B cell (primary cell): Measurements from ENCODE around the gene NPAS3. TPM values are rescaled to one million over a fixed set of nuclear protein-coding genes. Genes with fewer than 3 reads are reported as not detected.

Experiments used
- ATAC-seq: fragments of 200-7000 bp; cut with Tn5 transposase; one replicate; pipeline ENCODE4 v1.10.0; 2021; ENCODE audit warnings: low read depth, mild to moderate bottlenecking, moderate number of reproducible peaks, moderate library complexity
- CTCF ChIA-PET: fragments of 350-600 bp; sonication (Branson Sonifier 250); formaldehyde crosslinking; loops from one replicate; lab custom pipeline; 2021; ENCODE audit warnings: antibody characterized with exemption, inconsistent platforms; lab: Charles Lee
- POLR2A ChIA-PET: fragments of 350-600 bp; sonication (Branson Sonifier 250); formaldehyde crosslinking; loops from one replicate; lab custom pipeline; 2021; ENCODE audit warnings: antibody characterized with exemption; lab: Charles Lee
- DNase-seq: peaks from one replicate; pipeline ENCODE4 v3.0.0; 2013
- H2AFZ ChIP-seq: 2 replicates; pipeline ENCODE4 v1.6.1; 2012; ENCODE audit warnings: mild to moderate bottlenecking, low read depth, low read length; ENCODE audit not compliant: insufficient read depth, poor library complexity, severe bottlenecking
- H3K27ac ChIP-seq, 2 donors: 1 replicate in 1 of 2; 2 replicates in 1 of 2; pipeline ENCODE4 v1.5.1; 2012 to 2013; ENCODE audit warnings: low read length in 2 of 2, mild to moderate bottlenecking in 2 of 2, moderate library complexity in 1 of 2
- H3K27me3 ChIP-seq, 4 experiments: fragments of 200-600 bp in 1 of 4; sonication (generic) in 1 of 4; replicated peaks in 1 of 4; 1 replicate in 2 of 4; 2 replicates in 2 of 4; pipeline versions ENCODE4 v1.6.1 to v1.7.0; 2013 to 2016; ENCODE audit warnings: low read length in 3 of 4, mild to moderate bottlenecking in 2 of 4, mixed read lengths in 1 of 4, moderate library complexity in 1 of 4; ENCODE audit not compliant: insufficient read depth in 4 of 4, control insufficient read depth in 3 of 4; ENCODE audit errors: control extremely low read depth in 1 of 4
- H3K36me3 ChIP-seq, 2 experiments: replicated peaks in 1 of 2; 1 replicate in 1 of 2; 2 replicates in 1 of 2; pipeline versions ENCODE4 v1.6.1 to v1.7.1; 2013; ENCODE audit warnings: low read length in 1 of 2; ENCODE audit not compliant: insufficient read depth in 2 of 2, control insufficient read depth in 1 of 2; ENCODE audit errors: control extremely low read depth in 1 of 2, extremely low read depth in 1 of 2
- H3K4me1 ChIP-seq, 2 donors: fragments of 200-600 bp in 1 of 2; sonication (generic) in 1 of 2; 1 replicate in 1 of 2; 2 replicates in 1 of 2; pipeline versions ENCODE4 v1.5.1 to v1.6.1; 2013 to 2017; ENCODE audit warnings: low read length in 2 of 2; ENCODE audit not compliant: control insufficient read depth in 2 of 2, insufficient read depth in 2 of 2
- H3K4me2 ChIP-seq: replicated peaks from 2 replicates; pipeline ENCODE3; 2012; ENCODE audit warnings: mild to moderate bottlenecking, low read depth, low read length; ENCODE audit not compliant: poor library complexity, severe bottlenecking
- H3K4me3 ChIP-seq, 5 experiments: fragments of 200-600 bp in 1 of 5; sonication (generic) in 1 of 5; 1 replicate in 3 of 5; 2 replicates in 2 of 5; pipeline versions ENCODE4 v1.5.1 to v1.7.0; 2011 to 2016; ENCODE audit warnings: low read length in 4 of 5, mild to moderate bottlenecking in 4 of 5, low read depth in 2 of 5, control low read depth in 1 of 5, moderate library complexity in 1 of 5; ENCODE audit not compliant: insufficient read depth in 1 of 5; ENCODE audit errors: control extremely low read depth in 1 of 5, extremely low read depth in 1 of 5
- H3K79me2 ChIP-seq: fragments of 200-600 bp; sonication (generic); one replicate; pipeline ENCODE4 v1.6.0; 2016; ENCODE audit warnings: low read length; ENCODE audit not compliant: control insufficient read depth, insufficient read depth
- H3K9ac ChIP-seq: fragments of 200-600 bp; sonication (generic); 2 replicates; pipeline ENCODE4 v1.6.1; 2017; ENCODE audit warnings: mild to moderate bottlenecking, low read length, moderate library complexity
- H3K9me3 ChIP-seq, 3 donors: one replicate each; pipeline versions ENCODE4 v1.6.1 to v1.7.1; 2013; ENCODE audit warnings: low read length in 2 of 3; ENCODE audit not compliant: control insufficient read depth in 2 of 3, insufficient read depth in 1 of 3; ENCODE audit errors: control extremely low read depth in 1 of 3
- H4K20me1 ChIP-seq: 2 replicates; pipeline ENCODE4 v1.6.0; 2012; ENCODE audit warnings: mild to moderate bottlenecking, low read length; ENCODE audit not compliant: insufficient read depth, control insufficient read depth, poor library complexity, severe bottlenecking
- H3K27ac Mint-ChIP-seq: one replicate; pipeline ENCODE4 v1.8.0; 2021; ENCODE audit warnings: mixed read lengths
- H3K27me3 Mint-ChIP-seq: one replicate; pipeline ENCODE4 v1.8.0; 2021; ENCODE audit warnings: mixed read lengths
- H3K4me1 Mint-ChIP-seq: one replicate; pipeline ENCODE4 v1.8.0; 2021; ENCODE audit warnings: mixed read lengths
- H3K4me3 Mint-ChIP-seq: one replicate; pipeline ENCODE4 v1.8.0; 2021; ENCODE audit warnings: mixed read lengths
- H3K9me3 Mint-ChIP-seq: one replicate; pipeline ENCODE4 v1.8.0; 2022; ENCODE audit warnings: mixed read lengths; ENCODE audit not compliant: insufficient read depth
- EZH2 ChIP-seq: IDR thresholded peaks from 2 replicates; pipeline ENCODE4 v1.6.1; 2012; ENCODE audit warnings: borderline replicate concordance, low read depth, mild to moderate bottlenecking, moderate library complexity, low read length; ENCODE audit not compliant: insufficient read depth, poor library complexity, severe bottlenecking
- WGBS: methylation state at CpG from one replicate; pipeline ENCODE4 v1.1.5; 2013; ENCODE audit warnings: missing lambda C conversion rate; ENCODE audit not compliant: insufficient coverage; 5-methylcytosine and 5-hydroxymethylcytosine counted together
- intact Hi-C: fragments of 100-400 bp; cut with micrococcal nuclease; formaldehyde crosslinking; loops from one replicate; pipeline ENCODE4 v1.10.0; 2022
- polyA plus RNA-seq: library from polyadenylated mRNA; depleted of rRNA; stranded (reverse); fragments of >200 nt; gene quantifications from 2 replicates; pipeline ENCODE4 v1.2.3, GENCODE V29; 2012
- total RNA-seq, 2 donors: library from RNA; stranded (reverse); fragments of 120-200 nt in 1 of 2; gene quantifications; 1 replicate in 1 of 2; 2 replicates in 1 of 2; pipeline versions ENCODE4 v1.2.3 to v1.2.4, GENCODE V29; 2013 to 2022
- TF ChIP-seq, protein P1 (sequence below): fragments of 200-600 bp; IDR thresholded peaks from one replicate; pipeline ENCODE4 v1.8.0; 2022; ENCODE audit warnings: antibody characterized with exemption, mild to moderate bottlenecking

The NPAS3 gene
- total and polyA plus RNA-seq, 2 donors (not counting 1 experiment from before 2014, with no cell fraction given), result not detected

DNA sequence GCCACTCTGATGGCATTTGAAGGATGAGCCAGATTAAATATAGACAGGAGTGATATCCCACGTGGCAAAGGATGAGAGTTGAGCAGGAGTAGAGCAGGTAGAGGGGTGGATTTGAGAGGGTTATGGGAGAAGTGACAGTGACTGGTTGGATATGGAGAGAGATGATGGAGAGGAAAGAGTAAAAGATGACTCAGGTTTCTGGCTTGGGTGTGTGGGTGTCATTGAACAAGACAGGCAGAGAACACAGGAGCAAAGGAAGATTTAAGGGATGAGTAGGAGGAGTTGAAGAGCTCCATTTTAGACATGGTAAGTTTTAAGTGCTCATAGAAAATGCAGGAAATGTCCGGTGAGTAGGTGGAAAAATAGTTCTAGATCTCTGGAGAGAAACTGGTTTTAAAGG lies 875.3 kb downstream of the NPAS3 start:
- no peaks in the 10 kb centered on the region for H3K9me3 ChIP-seq
- POLR2A ChIA-PET, result no interaction called here
- H3K4me2 ChIP-seq, result no peak overlapping the region
- intact Hi-C loops, result no loop called here
- DNase-seq, result no peak
- peaks cover 0 to 6% (median 0%) of the 10 kb centered on the region in 4 experiments for H3K27me3 ChIP-seq
- WGBS, result 21% methylated on average over 2 of the region's 2 CpGs
- H4K20me1 ChIP-seq, result no peaks in the 10 kb centered on the region
- Mint-ChIP-seq H3K27ac (no peak overlapping the region), H3K4me1 (no peaks in the 10 kb centered on the region), H3K4me3 (no peak overlapping the region), H3K27me3 (peaks cover 6% of the 10 kb centered on the region), H3K9me3 (no peaks in the 10 kb centered on the region)
- H3K9ac ChIP-seq, result no peak overlapping the region
- no peak overlapping the region for H3K27ac ChIP-seq
- no peak for TF ChIP-seq EZH2
- TF ChIP-seq, protein P1, sequence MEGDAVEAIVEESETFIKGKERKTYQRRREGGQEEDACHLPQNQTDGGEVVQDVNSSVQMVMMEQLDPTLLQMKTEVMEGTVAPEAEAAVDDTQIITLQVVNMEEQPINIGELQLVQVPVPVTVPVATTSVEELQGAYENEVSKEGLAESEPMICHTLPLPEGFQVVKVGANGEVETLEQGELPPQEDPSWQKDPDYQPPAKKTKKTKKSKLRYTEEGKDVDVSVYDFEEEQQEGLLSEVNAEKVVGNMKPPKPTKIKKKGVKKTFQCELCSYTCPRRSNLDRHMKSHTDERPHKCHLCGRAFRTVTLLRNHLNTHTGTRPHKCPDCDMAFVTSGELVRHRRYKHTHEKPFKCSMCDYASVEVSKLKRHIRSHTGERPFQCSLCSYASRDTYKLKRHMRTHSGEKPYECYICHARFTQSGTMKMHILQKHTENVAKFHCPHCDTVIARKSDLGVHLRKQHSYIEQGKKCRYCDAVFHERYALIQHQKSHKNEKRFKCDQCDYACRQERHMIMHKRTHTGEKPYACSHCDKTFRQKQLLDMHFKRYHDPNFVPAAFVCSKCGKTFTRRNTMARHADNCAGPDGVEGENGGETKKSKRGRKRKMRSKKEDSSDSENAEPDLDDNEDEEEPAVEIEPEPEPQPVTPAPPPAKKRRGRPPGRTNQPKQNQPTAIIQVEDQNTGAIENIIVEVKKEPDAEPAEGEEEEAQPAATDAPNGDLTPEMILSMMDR, result no peak
- H3K79me2 ChIP-seq, result no peaks in the 10 kb centered on the region
- no peak overlapping the region for H2AFZ ChIP-seq
- no peaks in the 10 kb centered on the region for H3K36me3 ChIP-seq
- H3K4me1 ChIP-seq, result no peaks in the 10 kb centered on the region
- no peak for ATAC-seq
- no peak overlapping the region for H3K4me3 ChIP-seq
- CTCF ChIA-PET, result no interaction called here

DNA sequence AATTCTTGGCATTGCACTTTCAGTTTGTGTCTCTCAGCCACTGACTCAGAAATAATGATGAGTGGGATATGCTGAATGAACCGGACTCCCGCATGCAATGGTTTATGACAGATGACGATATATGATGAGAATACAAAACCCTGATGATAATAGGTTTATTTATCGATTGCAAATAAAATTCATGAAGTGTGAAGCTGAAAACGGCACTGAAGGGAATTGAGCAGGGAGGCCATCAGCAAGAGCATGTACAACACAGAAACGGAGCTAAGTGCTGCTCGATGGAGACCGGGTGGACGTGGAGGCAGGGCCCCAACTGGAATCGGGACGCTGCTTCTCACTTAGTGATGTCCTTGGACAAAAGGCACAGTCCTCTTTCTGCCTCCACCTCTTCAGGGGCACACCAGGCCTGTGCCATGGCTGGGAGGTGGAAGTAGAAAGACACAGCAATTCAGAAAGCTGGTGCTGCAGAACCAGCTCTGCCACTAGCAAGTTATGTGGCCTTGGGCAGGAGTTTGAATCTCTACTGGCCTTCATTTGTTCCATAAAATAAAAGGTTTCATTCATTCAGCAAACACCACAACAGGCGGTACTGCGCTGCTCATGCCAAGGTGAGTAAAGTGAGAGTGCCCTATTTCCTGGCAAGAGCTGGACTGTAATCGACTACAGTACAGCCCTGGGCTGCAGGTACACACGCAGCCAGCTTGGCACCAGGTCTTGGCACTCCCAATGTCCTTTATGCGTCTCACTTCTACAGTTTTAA lies 895.2 kb downstream of the NPAS3 start:
- no peaks in the 10 kb centered on the region for H3K79me2 ChIP-seq
- no peak overlapping the region for H3K9ac ChIP-seq
- no peak overlapping the region for H3K27ac ChIP-seq
- TF ChIP-seq EZH2, result no peak
- TF ChIP-seq, protein P1, result no peak
- H3K4me1 ChIP-seq, result no peaks in the 10 kb centered on the region
- no peak overlapping the region for H3K4me3 ChIP-seq
- H3K27me3 ChIP-seq, result no peaks in the 10 kb centered on the region
- H4K20me1 ChIP-seq, result no peaks in the 10 kb centered on the region
- ATAC-seq, result no peak
- CTCF ChIA-PET, result no interaction called here
- DNase-seq, result no peak
- Mint-ChIP-seq H3K4me1 (no peaks in the 10 kb centered on the region), H3K9me3 (no peaks in the 10 kb centered on the region), H3K27ac (no peak overlapping the region), H3K27me3 (no peaks in the 10 kb centered on the region), H3K4me3 (no peak overlapping the region)
- H3K36me3 ChIP-seq, result no peaks in the 10 kb centered on the region
- no peak overlapping the region for H2AFZ ChIP-seq
- POLR2A ChIA-PET, result no interaction called here
- peaks cover 0 to 3% (median 0%) of the 10 kb centered on the region in 3 donors for H3K9me3 ChIP-seq
- intact Hi-C loops, result no loop called here
- no peak overlapping the region for H3K4me2 ChIP-seq
- 92% methylated on average over 12 of the region's 16 CpGs for WGBS
